Esophagus squamous epithelium (tissue), 4 donors: ENCODE data around the gene TNS1.

ENCODE experiments used
- CTCF ChIP-seq, 6 experiments: fragments of 450-650 bp in 4 of 6; fragments of 200-600 bp in 2 of 6; sonication (generic) in 2 of 6; IDR thresholded peaks; one replicate each; pipeline ENCODE4 v1.5.1; 2016 to 2019; ENCODE audit warnings: antibody characterized with exemption in 6 of 6, mild to moderate bottlenecking in 4 of 6, moderate library complexity in 4 of 6
- POLR2A ChIP-seq, 4 donors: fragments of 450-650 bp; IDR thresholded peaks; one replicate each; pipeline ENCODE4 v1.6.1; 2017; ENCODE audit warnings: antibody characterized with exemption in 4 of 4, mild to moderate bottlenecking in 4 of 4, moderate library complexity in 3 of 4

GRCh38 chr2:217889656-217890055, 113.1 kb downstream of the TNS1 start:
- TF ChIP-seq CTCF (IDR thresholded peaks at IDR 0.05) (no peak), POLR2A (IDR thresholded peaks at IDR 0.05) (no peak)
